A549 treated with CpdA at 1 μM for 4 hours (cell line): ENCODE data around the gene ABHD6. TPM values are rescaled to one million over a fixed set of nuclear protein-coding genes. Genes with fewer than 3 reads are reported as not detected.

ENCODE experiments used
- total RNA-seq: library from RNA; stranded (reverse); fragments of 200-300 nt; extraction: Qiagen RNA extraction; gene quantifications from 5 replicates; pipeline ENCODE4 v1.2.3, GENCODE V29; 2022; ENCODE audit warnings: low read depth

ABHD6 gene
- total RNA-seq = 11.4 to 14.6 TPM (median 13.0 TPM) in 5 replicates

GRCh38 chr3:58237238-58237940, at the start of gene ABHD6:
Gene ABHD6, plus strand, starts transcription at chr3:58237792. Its CDS starts 18,795 bp downstream, at chr3:58256587.

GRCh38 chr3:58210761-58211460, 26.7 kb upstream of the ABHD6 start, which contains the start of gene DNASE1L3:
Gene DNASE1L3, minus strand, starts transcription at chr3:58210972. Its CDS starts 66 bp downstream, at chr3:58210906.

GRCh38 chr3:58305882-58306711, 68.5 kb downstream of the ABHD6 start, which contains the start of the genes HTD2 and RPP14:
Gene HTD2, plus strand, starts transcription at chr3:58306520. Its CDS starts 11,094 bp downstream, at chr3:58317614.
Gene RPP14, plus strand, starts transcription at chr3:58306245. Its CDS starts 4,085 bp downstream, at chr3:58310330.

GRCh38 chr3:58332575-58333188, 95.1 kb downstream of the ABHD6 start, which contains the start of gene PXK:
Gene PXK, plus strand, starts transcription at chr3:58332892. Its CDS starts 97 bp downstream, at chr3:58332989.

Other genes with a start within 250 kb of the ABHD6 start
- 279 to 317 TPM (median 305 TPM) in 5 replicates for gene FLNB, start 229.4 kb upstream of the ABHD6 start, total RNA-seq
- 0.09 to 0.30 TPM (median 0.16 TPM) in 3 of 5 replicates, not detected in the others for gene DNASE1L3, start 26.8 kb upstream of the ABHD6 start, total RNA-seq
- gene RPP14, start 68.5 kb downstream of the ABHD6 start, total RNA-seq = 9.3 to 14.1 TPM (median 10.1 TPM) in 5 replicates
- gene HTD2, start 68.7 kb downstream of the ABHD6 start, total RNA-seq = 5.5 to 8.5 TPM (median 7.2 TPM) in 5 replicates
- 4.9 to 7.6 TPM (median 6.6 TPM) in 5 replicates for gene PXK, start 95.1 kb downstream of the ABHD6 start, total RNA-seq
- gene PDHB, start 196.0 kb downstream of the ABHD6 start, total RNA-seq = 56.1 to 71.4 TPM (median 61.2 TPM) in 5 replicates